HepG2 (cell line): Measurements from ENCODE around the gene LRRC28. TPM values are rescaled to one million over a fixed set of nuclear protein-coding genes. Genes with fewer than 3 reads are reported as not detected.

ENCODE experiments used
- ATAC-seq: fragments of 200-7000 bp; cut with Tn5 transposase; 3 replicates; pipeline ENCODE4 v1.9.1; 2020; ENCODE audit warnings: mild to moderate bottlenecking, moderate library complexity
- BruUV-seq: library from RNA; stranded (reverse); fragments of 400-500 nt; replicated peaks from 2 replicates; lab custom pipeline; 2021; lab: Mats Ljungman, UMichigan
- CTCF ChIA-PET: fragments of 300-600 bp; formaldehyde crosslinking; extraction: SDS; loops from one replicate; lab custom pipeline; 2021; ENCODE audit warnings: low total read pairs, inconsistent platforms, low intra/inter-chr PET ratio; lab: Yijun Ruan, JAX
- POLR2A ChIA-PET: fragments of 350-600 bp; sonication (Branson Sonifier 250); formaldehyde crosslinking; loops from one replicate; lab custom pipeline; 2020; ENCODE audit warnings: antibody characterized with exemption, inconsistent platforms; lab: Yijun Ruan, JAX
- DNase-seq: peaks from one replicate; pipeline ENCODE4 v3.0.0-alpha.2; 2015; ENCODE audit warnings: low spot score
- FAIRE-seq: peaks from 3 replicates; lab custom pipeline; 2011; peaks lifted over from hg19 to GRCh38; lab: Jason Lieb, UNC
- H2AFZ ChIP-seq: one replicate; pipeline ENCODE4 v1.6.1; 2011; ENCODE audit warnings: low read length, inconsistent platforms
- H3K27ac ChIP-seq: fragments of 300-600 bp; 3 replicates; pipeline ENCODE4 v1.8.0; 2011; ENCODE audit warnings: mixed run types, mild to moderate bottlenecking, mixed read lengths, low read length, inconsistent platforms; ENCODE audit not compliant: insufficient read depth; ENCODE audit errors: extremely low read length
- H3K27me3 ChIP-seq, 2 experiments: fragments of 200-600 bp in 1 of 2; 2 replicates in 1 of 2; 3 replicates in 1 of 2; pipeline versions ENCODE4 v1.6.0 to v1.8.0; 2011; ENCODE audit warnings: low read length in 2 of 2, mild to moderate bottlenecking in 2 of 2, moderate library complexity in 2 of 2, inconsistent platforms in 1 of 2; ENCODE audit not compliant: insufficient read depth in 2 of 2, control insufficient read depth in 1 of 2
- H3K36me3 ChIP-seq, 2 experiments: fragments of 200-600 bp in 1 of 2; replicated peaks in 1 of 2; 2 replicates in 1 of 2; 3 replicates in 1 of 2; pipeline versions ENCODE4 v1.5.1 to v1.8.0; 2011; ENCODE audit warnings: low read length in 2 of 2, inconsistent platforms in 1 of 2; ENCODE audit not compliant: insufficient read depth in 2 of 2, control insufficient read depth in 1 of 2
- H3K4me1 ChIP-seq: 2 replicates; pipeline ENCODE4 v1.5.1; 2012; ENCODE audit warnings: low read length, inconsistent platforms; ENCODE audit not compliant: insufficient read depth
- H3K4me2 ChIP-seq: 2 replicates; pipeline ENCODE4 v1.6.0; 2011; ENCODE audit warnings: low read depth, low read length, inconsistent platforms
- H3K4me3 ChIP-seq, 3 experiments: fragments of 200-600 bp in 1 of 3; sonication (generic), shearing (Covaris generic) in 1 of 3; replicated peaks in 1 of 3; 2 replicates each; pipeline ENCODE4 v1.5.1; 2011 to 2016; ENCODE audit warnings: low read length in 3 of 3, inconsistent platforms in 2 of 3, low read depth in 2 of 3, mild to moderate bottlenecking in 2 of 3, control low read depth in 1 of 3, mixed read lengths in 1 of 3; ENCODE audit not compliant: insufficient read depth in 1 of 3
- H3K79me2 ChIP-seq: one replicate; pipeline ENCODE4 v1.6.1; 2011; ENCODE audit warnings: low read length, inconsistent platforms; ENCODE audit not compliant: insufficient read depth
- H3K9ac ChIP-seq: 2 replicates; pipeline ENCODE4 v1.6.0; 2011; ENCODE audit warnings: mild to moderate bottlenecking, low read depth, low read length, inconsistent platforms; ENCODE audit not compliant: insufficient read depth
- H3K9me3 ChIP-seq: 2 replicates; pipeline ENCODE4 v1.5.1; 2012; ENCODE audit warnings: mild to moderate bottlenecking, low read length
- H4K20me1 ChIP-seq: 2 replicates; pipeline ENCODE4 v1.6.0; 2011; ENCODE audit warnings: inconsistent platforms, mild to moderate bottlenecking, low read length, moderate library complexity; ENCODE audit not compliant: insufficient read depth
- GABPB1 ChIP-seq: IDR thresholded peaks from 2 replicates; pipeline ENCODE4 v1.6.1; 2016; ENCODE audit warnings: mild to moderate bottlenecking, missing genetic modification reagents, moderate library complexity, missing compliant biosample characterization
- GTF2F1 ChIP-seq: fragments of 150-350 bp; IDR thresholded peaks from 2 replicates; pipeline ENCODE4 v1.6.1; 2014; ENCODE audit warnings: low read length
- HOXA7 ChIP-seq: sonication (generic); formaldehyde crosslinking; IDR thresholded peaks from 2 replicates; pipeline ENCODE4 v1.8.1; 2022; ENCODE audit warnings: mild to moderate bottlenecking, missing genetic modification reagents, moderate library complexity
- KDM2A ChIP-seq: sonication (generic); formaldehyde crosslinking; IDR thresholded peaks from 2 replicates; pipeline ENCODE4 v1.4.0; 2020; ENCODE audit warnings: low read depth, missing genetic modification reagents, borderline replicate concordance
- NR2C2 ChIP-seq: sonication (generic); formaldehyde crosslinking; IDR thresholded peaks from 2 replicates; pipeline ENCODE4 v1.4.0; 2020; ENCODE audit warnings: missing genetic modification reagents, mild to moderate bottlenecking, moderate library complexity, borderline replicate concordance
- PRMT3 ChIP-seq: sonication (generic); formaldehyde crosslinking; IDR thresholded peaks from 2 replicates; pipeline ENCODE4 v1.8.1; 2022; ENCODE audit warnings: low read depth, mild to moderate bottlenecking, moderate library complexity, missing genetic modification reagents, borderline replicate concordance
- SOX6 ChIP-seq, 2 experiments: fragments of 450-650 bp in 1 of 2; sonication (generic) in 1 of 2; formaldehyde crosslinking in 1 of 2; IDR thresholded peaks; 2 replicates each; pipeline versions ENCODE4 v1.4.0 to v1.6.1; 2017 to 2020; ENCODE audit warnings: antibody characterized with exemption in 1 of 2, mild to moderate bottlenecking in 1 of 2, missing genetic modification reagents in 1 of 2
- TCF7 ChIP-seq: sonication (generic); IDR thresholded peaks from 2 replicates; pipeline ENCODE4 v1.6.1; 2016; ENCODE audit warnings: antibody characterized with exemption, low read depth
- THAP11 ChIP-seq: IDR thresholded peaks from 2 replicates; pipeline ENCODE4 v1.6.1; 2016; ENCODE audit warnings: missing biosample characterization, missing genetic modification reagents
- TMF1 ChIP-seq: sonication (generic); formaldehyde crosslinking; IDR thresholded peaks from 2 replicates; pipeline ENCODE4 v1.8.1; 2022; ENCODE audit warnings: low read depth, missing genetic modification reagents
- ZMYM3 ChIP-seq: sonication (generic); formaldehyde crosslinking; IDR thresholded peaks from 2 replicates; pipeline ENCODE4 v1.5.1; 2020; ENCODE audit warnings: mild to moderate bottlenecking, missing genetic modification reagents
- ZNF12 ChIP-seq: sonication (generic); formaldehyde crosslinking; IDR thresholded peaks from 2 replicates; pipeline ENCODE4 v1.5.0; 2020; ENCODE audit warnings: missing genetic modification reagents
- ZNF441 ChIP-seq: sonication (generic); formaldehyde crosslinking; IDR thresholded peaks from 2 replicates; pipeline ENCODE4 v1.7.0; 2021; ENCODE audit warnings: missing genetic modification reagents, borderline replicate concordance
- ZNF550 ChIP-seq: sonication (generic); formaldehyde crosslinking; IDR thresholded peaks from 2 replicates; pipeline ENCODE4 v1.4.0; 2020; ENCODE audit warnings: mild to moderate bottlenecking, missing genetic modification reagents, borderline replicate concordance
- WGBS: methylation state at CpG from one replicate; pipeline ENCODE4 v1.1.6; 2017; ENCODE audit warnings: low lambda C conversion rate; 5-methylcytosine and 5-hydroxymethylcytosine counted together
- in situ Hi-C: cut with HindIII; loops from 2 replicates; pipeline ENCODE4 v1.10.0; 2017; ENCODE audit warnings: low pct_unique_long_range_greater_than_20kb; ENCODE audit not compliant: extremely low pct_ligation_motif_present
- intact Hi-C: fragments of 100-400 bp; cut with micrococcal nuclease; formaldehyde crosslinking; loops from one replicate; pipeline ENCODE4 v1.10.0; 2022; ENCODE audit not compliant: unreplicated experiment
- polyA plus RNA-seq, 8 experiments: library from polyadenylated mRNA; depleted of rRNA in 3 of 8; stranded (reverse) in 7 of 8; unstranded in 1 of 8; fragments of >200 nt; fragmentation: Illumina TruSeq in 4 of 8; extraction: Trizol in 4 of 8; gene quantifications; 2 replicates each; pipeline versions ENCODE4 v1.2.1 to v1.2.3, GENCODE V29; 2011 to 2016; ENCODE audit warnings: low read depth in 4 of 8, missing spikeins in 1 of 8, mixed read lengths in 1 of 8; ENCODE audit not compliant: insufficient read depth in 1 of 8
- total RNA-seq, 5 experiments: library from RNA; depleted of rRNA; stranded (reverse); fragments of >200 nt; fragmentation: Illumina TruSeq; extraction: Trizol; gene quantifications; 2 replicates each; pipeline ENCODE4 v1.2.3, GENCODE V29; 2016; ENCODE audit warnings: low read depth in 1 of 5
- TF ChIP-seq, protein P1 (sequence below): sonication (generic); formaldehyde crosslinking; IDR thresholded peaks from 2 replicates; pipeline ENCODE4 v1.8.0; 2023; ENCODE audit warnings: mild to moderate bottlenecking, missing genetic modification reagents
- TF ChIP-seq, protein P2 (sequence below): sonication (generic); formaldehyde crosslinking; IDR thresholded peaks from 2 replicates; pipeline ENCODE4 v1.4.0; 2020; ENCODE audit warnings: missing genetic modification reagents, low read depth, mild to moderate bottlenecking, borderline replicate concordance
- TF ChIP-seq, protein P3 (sequence below): sonication (generic); formaldehyde crosslinking; IDR thresholded peaks from 2 replicates; pipeline ENCODE4 v1.4.0; 2020; ENCODE audit warnings: missing genetic modification reagents, borderline replicate concordance

The LRRC28 gene
- total and polyA plus RNA-seq, 2 of the 13 experiments (the other 11 are each of a cell fraction or from before 2014, with no cell fraction given), result 17.5 to 21.3 TPM

DNA sequence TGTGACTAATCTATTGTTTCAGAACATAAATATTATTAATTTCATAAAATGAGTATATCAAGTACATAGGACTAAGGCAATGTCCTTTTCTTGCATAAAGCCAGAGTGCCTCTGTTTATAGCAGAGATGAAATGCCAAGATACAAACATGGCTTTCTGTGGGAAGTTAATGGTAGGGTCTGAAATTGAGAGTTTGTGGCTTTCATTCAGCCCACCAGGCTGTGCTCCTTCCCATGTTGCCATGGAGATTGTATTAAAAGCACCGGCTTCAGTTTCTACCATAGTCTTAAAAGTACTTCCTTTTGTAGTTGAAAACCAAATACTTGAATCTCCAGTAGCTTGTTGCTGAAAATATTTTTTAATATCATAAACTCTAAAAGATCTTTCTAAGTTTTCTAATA lies 114.0 kb downstream of the LRRC28 start:
- no TSS peak for BruUV-seq
- no peak overlapping the region for H3K4me3 ChIP-seq
- WGBS, result 95% methylated on average over 1 of the region's 1 CpG
- no peaks in the 10 kb centered on the region for H3K27me3 ChIP-seq
- in situ Hi-C loops (no loop called here), intact Hi-C loops (no loop called here)
- H2AFZ ChIP-seq, result no peak overlapping the region
- no peaks in the 10 kb centered on the region for H4K20me1 ChIP-seq
- H3K79me2 ChIP-seq, result no peaks in the 10 kb centered on the region
- H3K9me3 ChIP-seq, result no peaks in the 10 kb centered on the region
- no peaks in the 10 kb centered on the region; a peak in 1 of 5 replicates for H3K36me3 ChIP-seq
- H3K4me1 ChIP-seq, result no peaks in the 10 kb centered on the region
- H3K4me2 ChIP-seq, result no peak overlapping the region
- no peak overlapping the region for H3K27ac ChIP-seq
- DNase-seq (no peak), FAIRE-seq (no peak), ATAC-seq (no peak)
- CTCF ChIA-PET, result no interaction called here
- no peak overlapping the region for H3K9ac ChIP-seq
- POLR2A ChIA-PET, result no interaction called here
- TF ChIP-seq KDM2A (CRISPR knock-in tag) (no peak), PRMT3 (CRISPR knock-in tag) (no peak), SOX6 (IDR thresholded peaks at IDR 0.05) (no peak), SOX6 (CRISPR knock-in tag; IDR thresholded peaks at IDR 0.05) (no peak)
- TF ChIP-seq, protein P1, sequence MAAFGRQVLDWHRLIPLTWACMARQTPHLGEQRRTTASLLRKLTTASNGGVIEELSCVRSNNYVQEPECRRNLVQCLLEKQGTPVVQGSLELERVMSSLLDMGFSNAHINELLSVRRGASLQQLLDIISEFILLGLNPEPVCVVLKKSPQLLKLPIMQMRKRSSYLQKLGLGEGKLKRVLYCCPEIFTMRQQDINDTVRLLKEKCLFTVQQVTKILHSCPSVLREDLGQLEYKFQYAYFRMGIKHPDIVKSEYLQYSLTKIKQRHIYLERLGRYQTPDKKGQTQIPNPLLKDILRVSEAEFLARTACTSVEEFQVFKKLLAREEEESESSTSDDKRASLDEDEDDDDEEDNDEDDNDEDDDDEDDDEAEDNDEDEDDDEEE (CRISPR knock-in tag), result no peak
- TF ChIP-seq, protein P2, sequence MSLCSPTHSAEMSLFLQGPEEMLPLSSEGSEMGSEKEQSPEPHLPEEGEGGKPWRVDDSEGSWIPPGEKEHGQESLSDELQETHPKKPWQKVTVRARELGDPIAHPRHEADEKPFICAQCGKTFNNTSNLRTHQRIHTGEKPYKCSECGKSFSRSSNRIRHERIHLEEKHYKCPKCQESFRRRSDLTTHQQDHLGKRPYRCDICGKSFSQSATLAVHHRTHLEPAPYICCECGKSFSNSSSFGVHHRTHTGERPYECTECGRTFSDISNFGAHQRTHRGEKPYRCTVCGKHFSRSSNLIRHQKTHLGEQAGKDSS (CRISPR knock-in tag), result no peak

DNA sequence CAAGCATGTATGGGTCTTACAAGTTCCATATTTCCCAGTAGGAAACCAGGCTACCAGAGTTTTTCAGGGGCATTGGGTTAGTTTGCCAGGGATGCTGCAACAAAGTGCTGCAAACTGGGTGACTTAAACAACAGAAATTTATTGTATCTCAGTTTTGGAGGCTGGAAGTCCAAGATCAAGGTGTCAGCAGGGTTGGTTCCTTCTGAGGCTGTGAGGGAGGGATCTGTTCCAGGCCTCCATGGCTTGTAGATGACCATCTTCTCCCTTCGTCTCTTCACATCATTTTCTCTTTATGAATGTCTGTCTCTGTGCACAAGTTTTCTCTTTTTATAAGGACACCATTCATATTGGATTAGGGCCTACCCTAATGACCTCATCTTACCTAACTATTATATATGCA lies 114.7 kb downstream of the LRRC28 start:
- intact Hi-C loops (no loop called here), in situ Hi-C loops (no loop called here)
- no peaks in the 10 kb centered on the region for H3K79me2 ChIP-seq
- H3K36me3 ChIP-seq, result no peaks in the 10 kb centered on the region; a peak in 1 of 5 replicates
- WGBS, result 96% methylated on average over 1 of the region's 1 CpG
- no peaks in the 10 kb centered on the region for H3K27me3 ChIP-seq
- no peak overlapping the region for H3K9ac ChIP-seq
- H3K9me3 ChIP-seq, result no peaks in the 10 kb centered on the region
- no peak for ATAC-seq
- no peak overlapping the region for H3K4me2 ChIP-seq
- ChIA-PET POLR2A (no interaction called here), CTCF (no interaction called here)
- no peak overlapping the region for H3K27ac ChIP-seq
- no TSS peak for BruUV-seq
- no peaks in the 10 kb centered on the region for H4K20me1 ChIP-seq
- no peak for DNase-seq
- no peaks in the 10 kb centered on the region for H3K4me1 ChIP-seq
- no peak overlapping the region for H3K4me3 ChIP-seq
- no peak for FAIRE-seq
- H2AFZ ChIP-seq, result no peak overlapping the region
- TF ChIP-seq ZNF441 (CRISPR knock-in tag) (no peak), NR2C2 (CRISPR knock-in tag) (no peak), HOXA7 (no peak), TMF1 (CRISPR knock-in tag) (no peak), THAP11 (CRISPR knock-in tag) (no peak), ZNF550 (no peak), ZNF12 (CRISPR knock-in tag) (no peak), GTF2F1 (no peak), GABPB1 (CRISPR knock-in tag) (no peak), ZMYM3 (CRISPR knock-in tag) (no peak), TCF7 (no peak)
- TF ChIP-seq, protein P3, sequence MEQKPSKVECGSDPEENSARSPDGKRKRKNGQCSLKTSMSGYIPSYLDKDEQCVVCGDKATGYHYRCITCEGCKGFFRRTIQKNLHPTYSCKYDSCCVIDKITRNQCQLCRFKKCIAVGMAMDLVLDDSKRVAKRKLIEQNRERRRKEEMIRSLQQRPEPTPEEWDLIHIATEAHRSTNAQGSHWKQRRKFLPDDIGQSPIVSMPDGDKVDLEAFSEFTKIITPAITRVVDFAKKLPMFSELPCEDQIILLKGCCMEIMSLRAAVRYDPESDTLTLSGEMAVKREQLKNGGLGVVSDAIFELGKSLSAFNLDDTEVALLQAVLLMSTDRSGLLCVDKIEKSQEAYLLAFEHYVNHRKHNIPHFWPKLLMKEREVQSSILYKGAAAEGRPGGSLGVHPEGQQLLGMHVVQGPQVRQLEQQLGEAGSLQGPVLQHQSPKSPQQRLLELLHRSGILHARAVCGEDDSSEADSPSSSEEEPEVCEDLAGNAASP, result no peak
